GM21737 (cell line): Measurements from ENCODE around the gene PPP1R1C.

Source experiments
- ATAC-seq: cut with Tn5 transposase; IDR thresholded peaks from one replicate; pipeline ENCODE4 v1.9.1; 2021; ENCODE audit warnings: mild to moderate bottlenecking, moderate library complexity; ENCODE audit not compliant: unreplicated experiment

PPP1R1C gene

GRCh38 chr2:182058056-182058455, 72.4 kb downstream of the PPP1R1C start:
- ATAC-seq = no peak

- ATAC-seq = no peak
These were observed 76.1 kb downstream of the PPP1R1C start for GRCh38 chr2:182061739-182062138.

- ATAC-seq = no peak
These were observed 76.8 kb downstream of the PPP1R1C start for GRCh38 chr2:182062329-182062972.

- no peak for ATAC-seq
These were observed 78.5 kb downstream of the PPP1R1C start for GRCh38 chr2:182064019-182064778.

- no peak for ATAC-seq
These were observed 80.9 kb downstream of the PPP1R1C start for GRCh38 chr2:182066400-182067087.

GRCh38 chr2:182067393-182067792, 81.7 kb downstream of the PPP1R1C start:
- ATAC-seq = no peak

GRCh38 chr2:182068811-182069210, 83.2 kb downstream of the PPP1R1C start:
- no peak for ATAC-seq

- ATAC-seq = no peak
These were observed 83.8 kb downstream of the PPP1R1C start for GRCh38 chr2:182069416-182069815.

- ATAC-seq = no peak
These were observed 84.3 kb downstream of the PPP1R1C start for GRCh38 chr2:182069908-182070307.

GRCh38 chr2:182070736-182071135, 85.1 kb downstream of the PPP1R1C start:
- ATAC-seq = no peak

- ATAC-seq = no peak
These were observed 87.2 kb downstream of the PPP1R1C start for GRCh38 chr2:182072861-182073260.

GRCh38 chr2:182073613-182074012, 88.0 kb downstream of the PPP1R1C start:
- no peak for ATAC-seq

GRCh38 chr2:182077023-182077422, 91.4 kb downstream of the PPP1R1C start:
- ATAC-seq = no peak

- no peak for ATAC-seq
These were observed 91.9 kb downstream of the PPP1R1C start for GRCh38 chr2:182077448-182078142.

GRCh38 chr2:182078988-182079602, 93.4 kb downstream of the PPP1R1C start:
- ATAC-seq = no peak

GRCh38 chr2:182080493-182080892, 94.8 kb downstream of the PPP1R1C start:
- ATAC-seq = no peak

GRCh38 chr2:182081602-182082260, 96.1 kb downstream of the PPP1R1C start:
- no peak for ATAC-seq

GRCh38 chr2:182088681-182089320, 103.1 kb downstream of the PPP1R1C start:
- no peak for ATAC-seq

GRCh38 chr2:182090486-182090885, 104.8 kb downstream of the PPP1R1C start:
- ATAC-seq = no peak
